Testis (tissue), 3 donors: Measurements from ENCODE around the gene MTSS2. TPM values are rescaled to one million over a fixed set of nuclear protein-coding genes. Genes with fewer than 3 reads are reported as not detected.

ENCODE experiments used
- DNase-seq: peaks from one replicate; pipeline ENCODE4 v3.0.0-alpha.2; 2019
- H3K27ac ChIP-seq, 2 donors: fragments of 200-600 bp; sonication (generic); one replicate each; pipeline ENCODE4 v1.5.1; 2019
- H3K27me3 ChIP-seq: fragments of 200-600 bp; sonication (generic); one replicate; pipeline ENCODE4 v1.5.1; 2019
- H3K36me3 ChIP-seq: fragments of 200-600 bp; sonication (generic); one replicate; pipeline ENCODE4 v1.5.1; 2017; ENCODE audit warnings: low read depth; ENCODE audit errors: missing control alignments
- H3K4me1 ChIP-seq: fragments of 200-600 bp; sonication (generic); one replicate; pipeline ENCODE4 v1.5.1; 2019
- H3K4me3 ChIP-seq, 2 donors: fragments of 200-600 bp; sonication (generic); one replicate each; pipeline ENCODE4 v1.5.1; 2017 to 2019
- H3K9me3 ChIP-seq: fragments of 200-600 bp; sonication (generic); one replicate; pipeline ENCODE4 v1.5.1; 2017
- POLR2A ChIP-seq: fragments of 450-650 bp; IDR thresholded peaks from one replicate; pipeline ENCODE4 v1.6.1; 2017; ENCODE audit warnings: antibody characterized with exemption, mild to moderate bottlenecking, moderate library complexity
- WGBS, 2 donors: methylation state at CpG; one replicate each; pipeline ENCODE4 v1.1.5; 2018; 5-methylcytosine and 5-hydroxymethylcytosine counted together
- intact Hi-C: fragments of 100-400 bp; cut with DNase I; formaldehyde crosslinking; loops from one replicate; pipeline ENCODE4 v1.15.1; 2023; ENCODE audit warnings: low total_unique reads
- polyA plus RNA-seq: library from polyadenylated mRNA; stranded (reverse); fragments of 350-450 nt; fragmentation: Illumina TruSeq; extraction: RNeasy Lipid Tissue Mini Kit (QIAGEN cat#74804); gene quantifications from one replicate; pipeline ENCODE4 v1.2.3, GENCODE V29; 2014; ENCODE audit warnings: low read depth, low replicate concordance; ENCODE audit not compliant: insufficient read depth
- total RNA-seq, 2 donors: library from RNA; depleted of rRNA; stranded (reverse); fragments of >200 nt; gene quantifications; one replicate each; pipeline ENCODE4 v1.2.3, GENCODE V29; 2016
- TF ChIP-seq, protein P1 (sequence below), 3 experiments: fragments of 450-650 bp in 2 of 3; fragments of 200-600 bp in 1 of 3; sonication (generic) in 1 of 3; IDR thresholded peaks; one replicate each; pipeline ENCODE4 v1.5.1; 2016 to 2019; ENCODE audit warnings: antibody characterized with exemption in 3 of 3, mild to moderate bottlenecking in 2 of 3, moderate library complexity in 1 of 3

The MTSS2 gene
- total and polyA plus RNA-seq, 3 donors from 2014 or later: 24.6 to 28.7 (median 25.6) TPM

DNA sequence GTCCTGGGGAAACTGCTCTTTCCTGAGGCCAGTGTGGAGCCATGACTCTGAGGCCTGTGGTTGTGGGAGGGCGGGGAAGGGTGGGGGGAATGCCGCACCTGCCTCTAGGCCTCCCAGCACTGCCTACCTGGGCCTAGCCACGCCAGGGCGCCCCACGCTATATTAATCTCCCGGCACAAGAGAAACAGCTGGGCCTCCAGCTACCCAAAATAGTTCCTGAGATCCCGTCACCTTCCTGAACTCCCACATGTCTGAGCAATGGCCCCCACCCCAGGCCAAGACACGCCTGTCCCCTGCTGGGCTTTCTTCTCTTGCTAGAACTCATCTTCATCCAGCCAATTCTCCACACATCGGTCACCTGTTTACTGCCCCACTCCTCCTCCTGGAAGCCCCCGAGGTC, 13.0 kb upstream of the MTSS2 start:
- Histone ChIP-seq H3K4me3 (no peak overlapping the region), H3K36me3 (no peaks in the 10 kb centered on the region), H3K9me3 (no peaks in the 10 kb centered on the region), H3K27ac (no peak overlapping the region), H3K4me1 (peaks cover 20% of the 10 kb centered on the region), H3K27me3 (no peaks in the 10 kb centered on the region)
- no peak for DNase-seq
- 94 to 96% methylated on average over 10 of the region's 10 CpGs for WGBS, 2 donors
- intact Hi-C loops: no loop called here
- TF ChIP-seq, protein P1, sequence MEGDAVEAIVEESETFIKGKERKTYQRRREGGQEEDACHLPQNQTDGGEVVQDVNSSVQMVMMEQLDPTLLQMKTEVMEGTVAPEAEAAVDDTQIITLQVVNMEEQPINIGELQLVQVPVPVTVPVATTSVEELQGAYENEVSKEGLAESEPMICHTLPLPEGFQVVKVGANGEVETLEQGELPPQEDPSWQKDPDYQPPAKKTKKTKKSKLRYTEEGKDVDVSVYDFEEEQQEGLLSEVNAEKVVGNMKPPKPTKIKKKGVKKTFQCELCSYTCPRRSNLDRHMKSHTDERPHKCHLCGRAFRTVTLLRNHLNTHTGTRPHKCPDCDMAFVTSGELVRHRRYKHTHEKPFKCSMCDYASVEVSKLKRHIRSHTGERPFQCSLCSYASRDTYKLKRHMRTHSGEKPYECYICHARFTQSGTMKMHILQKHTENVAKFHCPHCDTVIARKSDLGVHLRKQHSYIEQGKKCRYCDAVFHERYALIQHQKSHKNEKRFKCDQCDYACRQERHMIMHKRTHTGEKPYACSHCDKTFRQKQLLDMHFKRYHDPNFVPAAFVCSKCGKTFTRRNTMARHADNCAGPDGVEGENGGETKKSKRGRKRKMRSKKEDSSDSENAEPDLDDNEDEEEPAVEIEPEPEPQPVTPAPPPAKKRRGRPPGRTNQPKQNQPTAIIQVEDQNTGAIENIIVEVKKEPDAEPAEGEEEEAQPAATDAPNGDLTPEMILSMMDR (IDR thresholded peaks at IDR 0.05): no peak
- no peak for TF ChIP-seq POLR2A

- no peaks in the 10 kb centered on the region for H3K9me3 ChIP-seq
- no peak overlapping the region for H3K27ac ChIP-seq
- peaks cover 24% of the 10 kb centered on the region for H3K4me1 ChIP-seq
- no peaks in the 10 kb centered on the region for H3K27me3 ChIP-seq
- no peak for TF ChIP-seq POLR2A
- TF ChIP-seq, protein P1 (IDR thresholded peaks at IDR 0.05): no peak
- 79 to 83% methylated on average over 4 to 14 of the region's 14 CpGs for WGBS, 2 donors
- DNase-seq: no peak
- no peak overlapping the region for H3K4me3 ChIP-seq
- H3K36me3 ChIP-seq: no peaks in the 10 kb centered on the region
- intact Hi-C loops: no loop called here
These were observed 11.8 kb upstream of the MTSS2 start for GRCh38 chr16:70697594-70698170.

- Histone ChIP-seq H3K9me3 (no peaks in the 10 kb centered on the region), H3K36me3 (no peaks in the 10 kb centered on the region), H3K27me3 (no peaks in the 10 kb centered on the region), H3K27ac (no peak overlapping the region), H3K4me3 (no peak overlapping the region), H3K4me1 (peaks cover 29% of the 10 kb centered on the region)
- 68 to 86% methylated on average over 9 to 19 of the region's 19 CpGs for WGBS, 2 donors
- no peak for DNase-seq
- no peak for TF ChIP-seq POLR2A
- TF ChIP-seq, protein P1 (IDR thresholded peaks at IDR 0.05): no peak
- intact Hi-C loops: no loop called here
These were observed 11.2 kb upstream of the MTSS2 start for GRCh38 chr16:70696952-70697593.

GRCh38 chr16:70696355-70696754, 10.5 kb upstream of the MTSS2 start:
- H3K36me3 ChIP-seq: no peaks in the 10 kb centered on the region
- DNase-seq: no peak
- H3K4me3 ChIP-seq: no peak overlapping the region
- peaks cover 34% of the 10 kb centered on the region for H3K4me1 ChIP-seq
- no peak for TF ChIP-seq POLR2A
- TF ChIP-seq, protein P1 (IDR thresholded peaks at IDR 0.05): no peak
- intact Hi-C loops: no loop called here
- 90 to 92% methylated on average over 8 of the region's 8 CpGs for WGBS, 2 donors
- H3K27ac ChIP-seq: no peak overlapping the region
- no peaks in the 10 kb centered on the region for H3K27me3 ChIP-seq
- no peaks in the 10 kb centered on the region for H3K9me3 ChIP-seq
